Ishikawa (cell line): ENCODE data around the gene PDLIM1.

ENCODE experiments used
- CREB1 ChIP-seq: IDR thresholded peaks from 2 replicates; pipeline ENCODE4 v1.6.1; 2012; ENCODE audit warnings: low read depth
- EP300 ChIP-seq: IDR thresholded peaks from 2 replicates; pipeline ENCODE4 v1.6.1; 2012; ENCODE audit warnings: borderline replicate concordance
- FOXM1 ChIP-seq: IDR thresholded peaks from 2 replicates; pipeline ENCODE4 v1.6.1; 2012; ENCODE audit warnings: low read depth, borderline replicate concordance
- RAD21 ChIP-seq: IDR thresholded peaks from 2 replicates; pipeline ENCODE4 v1.6.1; 2012; ENCODE audit warnings: low read depth
- REST ChIP-seq: IDR thresholded peaks from 2 replicates; pipeline ENCODE4 v1.6.1; 2012; ENCODE audit warnings: low read depth, mild to moderate bottlenecking
- TAF1 ChIP-seq: IDR thresholded peaks from 2 replicates; pipeline ENCODE4 v1.6.1; 2012; ENCODE audit warnings: low read depth, mild to moderate bottlenecking
- YY1 ChIP-seq: IDR thresholded peaks from 2 replicates; pipeline ENCODE4 v1.6.1; 2012; ENCODE audit warnings: low read depth

- TF ChIP-seq CREB1 = no peak
- TF ChIP-seq EP300 = no peak
- TF ChIP-seq RAD21 = no peak
- no peak for TF ChIP-seq REST
- 0 out of 2 replicates have a peak, but pooled peaks have one; percentile 13 for TF ChIP-seq TAF1
- no peak for TF ChIP-seq YY1
- no peak for TF ChIP-seq FOXM1
Observed at GRCh38 chr10:95291365-95292039, 699 bp upstream of the PDLIM1 start.
